Duodenal mucosa (tissue), 2 donors: ENCODE data around the gene BCO1.

Experiments used
- H3K27ac ChIP-seq: one replicate; pipeline ENCODE4 v1.7.0; 2013; ENCODE audit warnings: low read depth, low read length
- H3K27me3 ChIP-seq, 2 donors: one replicate each; pipeline ENCODE4 v1.7.0; 2013; ENCODE audit warnings: low read length in 2 of 2, control low read depth in 1 of 2; ENCODE audit not compliant: insufficient read depth in 2 of 2, control insufficient read depth in 1 of 2
- H3K36me3 ChIP-seq, 2 donors: one replicate each; pipeline ENCODE4 v1.7.0; 2013; ENCODE audit warnings: low read length in 2 of 2, control low read depth in 1 of 2; ENCODE audit not compliant: insufficient read depth in 2 of 2, control insufficient read depth in 1 of 2
- H3K4me1 ChIP-seq, 2 donors: one replicate each; pipeline ENCODE4 v1.7.0; 2013; ENCODE audit warnings: low read length in 2 of 2, control low read depth in 1 of 2; ENCODE audit not compliant: insufficient read depth in 2 of 2, control insufficient read depth in 1 of 2
- H3K4me3 ChIP-seq, 2 donors: one replicate each; pipeline ENCODE4 v1.7.0; 2013; ENCODE audit warnings: low read length in 2 of 2, low read depth in 1 of 2
- H3K9ac ChIP-seq, 2 donors: one replicate each; pipeline ENCODE4 v1.7.0; 2013; ENCODE audit warnings: low read length in 2 of 2, low read depth in 1 of 2
- H3K9me3 ChIP-seq, 2 donors: one replicate each; pipeline ENCODE4 v1.7.0; 2013; ENCODE audit warnings: low read length in 2 of 2, control low read depth in 1 of 2; ENCODE audit not compliant: control insufficient read depth in 1 of 2

BCO1 gene

DNA sequence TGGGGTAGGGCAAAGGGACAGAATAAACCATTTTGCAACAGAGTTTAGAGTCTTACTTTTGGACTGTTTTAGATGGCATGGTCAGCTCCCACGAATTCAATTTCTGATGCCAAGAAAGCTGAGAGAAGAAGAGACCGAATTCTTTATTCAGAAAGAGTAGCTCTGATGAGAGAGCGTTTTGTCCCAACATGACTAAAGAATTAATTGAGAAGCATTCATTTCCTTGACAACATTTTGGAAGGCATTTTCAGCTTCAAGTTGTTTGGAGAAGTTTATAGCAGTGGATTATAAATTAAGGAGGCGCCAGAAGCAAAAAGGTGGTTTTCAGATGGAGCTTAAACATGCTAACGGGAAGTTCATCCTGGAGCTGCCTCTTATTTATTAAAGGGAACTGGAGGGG, 88.5 kb downstream of the BCO1 start:
- Histone ChIP-seq H3K36me3 (peaks cover 0 to 5% of the 10 kb centered on the region in 2 donors), H3K4me1 (no peaks in the 10 kb centered on the region), H3K9me3 (no peaks in the 10 kb centered on the region), H3K27ac (no peak overlapping the region), H3K9ac (no peak overlapping the region), H3K27me3 (no peaks in the 10 kb centered on the region), H3K4me3 (no peak overlapping the region)

DNA sequence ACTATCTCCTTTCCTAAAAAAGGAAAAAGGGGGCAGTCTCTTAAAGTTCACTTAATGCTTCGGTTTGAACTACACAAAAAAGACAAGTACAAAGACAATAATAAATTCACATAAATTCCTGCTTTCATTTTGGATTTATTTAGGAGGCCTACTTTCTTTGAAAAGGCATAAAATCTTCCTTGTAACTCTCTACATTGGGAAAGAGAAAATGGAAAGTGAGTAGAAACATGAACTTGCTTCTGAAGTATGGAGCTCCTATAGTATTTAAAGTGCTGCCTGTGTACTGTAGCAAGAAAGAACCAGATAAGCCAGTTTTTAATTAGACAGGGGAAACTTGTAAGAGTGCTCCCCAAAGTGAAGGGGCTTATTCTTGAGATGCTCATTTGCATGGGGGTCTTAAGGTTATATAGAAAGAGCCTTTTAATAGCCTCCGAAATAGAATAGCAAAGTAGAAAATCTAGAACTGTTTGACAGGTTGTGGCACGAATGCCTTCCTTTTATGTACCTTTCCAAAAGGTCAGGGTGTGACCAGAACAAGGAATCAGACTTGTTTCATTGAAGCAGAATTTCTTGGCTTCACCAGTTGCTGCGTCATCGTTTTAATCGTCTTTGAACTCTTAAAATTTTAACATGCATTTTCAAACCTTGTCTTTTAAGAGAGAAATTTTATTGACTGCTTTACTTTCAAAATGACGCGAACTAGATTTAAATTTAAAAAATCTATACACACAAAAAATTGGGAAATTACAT, 89.1 kb downstream of the BCO1 start:
- H3K27ac ChIP-seq, result no peak overlapping the region
- H3K9ac ChIP-seq, result no peak overlapping the region
- H3K27me3 ChIP-seq, result no peaks in the 10 kb centered on the region
- no peak overlapping the region for H3K4me3 ChIP-seq
- H3K36me3 ChIP-seq, result peaks cover 0 to 5% of the 10 kb centered on the region in 2 donors
- no peaks in the 10 kb centered on the region for H3K4me1 ChIP-seq
- H3K9me3 ChIP-seq, result no peaks in the 10 kb centered on the region

DNA sequence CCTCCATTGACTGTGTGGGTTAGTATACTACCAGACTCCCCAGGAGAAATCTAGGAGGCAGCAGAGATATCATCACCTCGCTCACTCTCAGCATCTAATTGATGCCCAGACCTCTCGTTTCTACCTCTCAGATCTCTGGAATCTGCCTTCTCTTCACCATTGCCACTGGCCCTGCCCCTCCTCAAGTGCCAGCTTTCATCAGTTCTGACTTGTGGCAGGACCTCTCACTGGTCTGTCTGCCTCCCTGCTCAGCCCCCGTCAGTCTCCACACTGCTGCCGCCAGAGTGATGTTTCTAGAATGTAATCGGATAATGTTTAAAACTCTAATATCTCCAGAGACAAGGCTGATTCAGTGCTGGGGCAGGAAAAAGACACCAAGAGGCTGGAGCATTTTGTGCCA, 91.5 kb downstream of the BCO1 start:
- Histone ChIP-seq H3K27me3 (no peaks in the 10 kb centered on the region), H3K4me1 (no peaks in the 10 kb centered on the region), H3K9me3 (no peaks in the 10 kb centered on the region), H3K4me3 (no peak overlapping the region), H3K9ac (no peak overlapping the region), H3K36me3 (peaks cover 0 to 3% of the 10 kb centered on the region in 2 donors), H3K27ac (no peak overlapping the region)

DNA sequence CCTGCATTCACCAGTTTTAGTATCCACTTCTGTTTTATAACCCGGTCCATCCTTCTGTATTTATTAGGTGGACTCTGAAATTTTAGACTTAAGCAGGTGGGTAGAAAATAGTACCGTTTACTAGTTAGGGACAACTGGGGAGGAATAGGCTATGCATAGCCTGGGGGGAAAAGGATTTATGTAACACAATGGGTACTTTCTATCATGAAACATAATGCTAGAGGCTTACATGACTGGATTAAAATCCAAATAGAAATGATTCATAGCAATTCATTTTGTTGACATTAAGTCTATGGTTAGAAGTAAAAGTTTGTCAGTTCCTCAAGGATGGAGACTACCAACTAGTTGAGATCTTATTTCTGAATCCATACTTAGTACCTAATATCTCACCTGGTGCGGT, 94.9 kb downstream of the BCO1 start:
- Histone ChIP-seq H3K4me1 (no peaks in the 10 kb centered on the region), H3K9me3 (no peaks in the 10 kb centered on the region), H3K4me3 (no peak overlapping the region), H3K36me3 (no peaks in the 10 kb centered on the region), H3K27ac (no peak overlapping the region), H3K27me3 (no peaks in the 10 kb centered on the region), H3K9ac (no peak overlapping the region)

DNA sequence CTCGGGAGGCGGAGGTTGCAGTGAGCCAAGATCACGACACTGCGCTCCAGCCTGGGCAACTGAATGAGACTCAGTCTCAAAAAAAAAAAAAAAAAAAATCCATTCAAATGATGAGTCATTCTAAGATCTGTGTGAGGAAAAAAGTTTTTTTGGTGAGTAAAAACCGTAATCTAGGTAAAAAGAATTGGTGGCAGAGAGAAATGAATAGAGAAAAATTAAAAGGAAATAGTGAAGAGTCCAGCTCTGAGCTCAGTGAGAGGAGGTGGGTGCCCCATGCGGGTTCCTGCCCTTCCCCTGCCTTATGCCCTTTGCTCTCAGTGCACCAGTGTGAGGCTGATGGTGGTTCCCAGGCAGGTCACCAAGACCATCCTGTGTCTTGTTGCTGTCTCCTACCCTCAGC, 97.2 kb downstream of the BCO1 start:
- no peaks in the 10 kb centered on the region for H3K9me3 ChIP-seq
- H3K4me3 ChIP-seq, result no peak overlapping the region
- H3K9ac ChIP-seq, result no peak overlapping the region
- H3K36me3 ChIP-seq, result no peaks in the 10 kb centered on the region
- no peaks in the 10 kb centered on the region for H3K4me1 ChIP-seq
- H3K27me3 ChIP-seq, result no peaks in the 10 kb centered on the region
- H3K27ac ChIP-seq, result no peak overlapping the region

DNA sequence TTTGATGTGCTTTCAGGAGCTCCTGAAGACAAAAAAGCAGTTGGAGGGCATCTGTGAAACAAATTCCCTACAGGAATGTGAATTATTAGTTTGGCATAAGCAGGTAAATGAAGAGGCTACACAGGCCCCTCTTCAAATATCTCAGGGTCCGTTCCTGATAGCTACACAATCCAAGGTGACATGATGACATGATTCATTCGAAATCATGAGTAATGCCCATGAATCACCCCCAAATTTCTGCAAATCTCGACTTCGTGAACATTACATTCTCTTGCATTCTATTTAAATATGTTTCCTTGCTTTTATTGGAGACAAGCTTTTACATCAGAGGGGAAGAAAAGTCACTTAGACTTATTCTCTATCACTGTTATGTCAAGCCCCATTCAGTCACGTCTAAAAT, 98.6 kb downstream of the BCO1 start:
- Histone ChIP-seq H3K27ac (no peak overlapping the region), H3K36me3 (no peaks in the 10 kb centered on the region), H3K4me1 (no peaks in the 10 kb centered on the region), H3K9ac (no peak overlapping the region), H3K4me3 (no peak overlapping the region), H3K27me3 (no peaks in the 10 kb centered on the region), H3K9me3 (no peaks in the 10 kb centered on the region)
